ENCODE data around the gene PLEKHH2. TPM values are rescaled to one million over a fixed set of nuclear protein-coding genes. Genes with fewer than 3 reads are reported as not detected.

Gene PLEKHH2
- total and polyA plus RNA-seq, 2 experiments from 2014 or later, result 5.4 to 6.7 TPM

- Histone ChIP-seq H3K4me1 (ENCODE audit: insufficient read depth) (no peaks in the 10 kb centered on the region), H3F3A (replicated peaks; ENCODE audit: low read depth) (no peaks in the 10 kb centered on the region), H3K4me3 (no peak overlapping the region), H3K27me3 (ENCODE audit: insufficient read depth) (no peaks in the 10 kb centered on the region), H3K4me2 (no peak overlapping the region), H4K20me1 (replicated peaks; ENCODE audit: insufficient read depth) (no peaks in the 10 kb centered on the region), H3K36me3 (ENCODE audit: insufficient read depth) (no peaks in the 10 kb centered on the region), H2AFZ (no peak overlapping the region), H3K27ac (ENCODE audit: low read depth) (no peak overlapping the region), H3K9me2 (ENCODE audit: insufficient read depth) (no peaks in the 10 kb centered on the region), H3K79me2 (replicated peaks; ENCODE audit: insufficient read depth) (no peaks in the 10 kb centered on the region)
- no peak overlapping the region for H3K4me3 Mint-ChIP-seq
- H3K27ac Mint-ChIP-seq, result no peak overlapping the region
- no peaks in the 10 kb centered on the region for H3K4me1 Mint-ChIP-seq
- ATAC-seq, result no peak
- TF ChIP-seq JUNB (IDR thresholded peaks at IDR 0.05; ENCODE audit: unreplicated experiment) (no peak), ZNF114 (CRISPR knock-in tag; IDR thresholded peaks at IDR 0.05) (no peak), ZNF331 (CRISPR knock-in tag; IDR thresholded peaks at IDR 0.05; ENCODE audit: low read depth) (no peak), NANOG (IDR thresholded peaks at IDR 0.05; ENCODE audit: borderline replicate concordance) (no peak), STAT1 (IDR thresholded peaks at IDR 0.05; ENCODE audit: unreplicated experiment) (no peak), ETS1 (IDR thresholded peaks at IDR 0.05) (no peak), CTCF (conservative IDR thresholded peaks at IDR 0.05; ENCODE audit: low read depth in 2 of 2) (no peak), POLR2AphosphoS5 (IDR thresholded peaks at IDR 0.05; ENCODE audit: low read depth) (no peak)
- no peaks in the 10 kb centered on the region for H3K27me3 Mint-ChIP-seq (ENCODE audit: insufficient read depth, low read depth, poor library complexity)
- H3K36me3 Mint-ChIP-seq (ENCODE audit: low read depth), result no peaks in the 10 kb centered on the region
- no peaks in the 10 kb centered on the region for H3K9me3 Mint-ChIP-seq
- DNase-seq (ENCODE audit: low spot score), result no peak
Observed at GRCh38 chr2:43796206-43796605, 159.1 kb downstream of the PLEKHH2 start.

- Histone ChIP-seq H3K4me1 (ENCODE audit: insufficient read depth) (no peaks in the 10 kb centered on the region), H3K79me2 (replicated peaks; ENCODE audit: insufficient read depth) (no peaks in the 10 kb centered on the region), H4K20me1 (replicated peaks; ENCODE audit: insufficient read depth) (no peaks in the 10 kb centered on the region), H3K9me2 (ENCODE audit: insufficient read depth) (no peaks in the 10 kb centered on the region), H3K27ac (ENCODE audit: low read depth) (no peak overlapping the region), H3K4me3 (no peak overlapping the region), H2AFZ (no peak overlapping the region), H3K4me2 (no peak overlapping the region), H3F3A (replicated peaks; ENCODE audit: low read depth) (no peaks in the 10 kb centered on the region), H3K27me3 (ENCODE audit: insufficient read depth) (no peaks in the 10 kb centered on the region), H3K36me3 (ENCODE audit: insufficient read depth) (no peaks in the 10 kb centered on the region)
- no peak overlapping the region for H3K4me3 Mint-ChIP-seq
- peak; percentile 50 for DNase-seq (ENCODE audit: low spot score)
- no peaks in the 10 kb centered on the region for H3K27me3 Mint-ChIP-seq (ENCODE audit: insufficient read depth, low read depth, poor library complexity)
- no peak overlapping the region for H3K27ac Mint-ChIP-seq
- no peaks in the 10 kb centered on the region for H3K36me3 Mint-ChIP-seq (ENCODE audit: low read depth)
- peak; percentile 42 to 57 for TF ChIP-seq CTCF (conservative IDR thresholded peaks at IDR 0.05; ENCODE audit: low read depth in 2 of 2)
- TF ChIP-seq CREB1 (CRISPR knock-in tag; IDR thresholded peaks at IDR 0.05; ENCODE audit: low read depth), result no peak
- no peak for TF ChIP-seq ETS1 (IDR thresholded peaks at IDR 0.05)
- peak; percentile 74 for ATAC-seq
- no peaks in the 10 kb centered on the region for H3K9me3 Mint-ChIP-seq
- H3K4me1 Mint-ChIP-seq, result no peaks in the 10 kb centered on the region
Observed at GRCh38 chr2:43798300-43798699, 161.2 kb downstream of the PLEKHH2 start.
